Inferior parietal cortex (tissue), 1 donor: Measurements from ENCODE around the gene MBNL1.
A peak's percentile ranks its signal among the peaks of the same experiment; 100 is the strongest.

Experiments used
- DNase-seq: peaks from one replicate; pipeline ENCODE4 v3.0.0-alpha.2; 2016; ENCODE audit errors: extremely low spot score

MBNL1 gene

DNA sequence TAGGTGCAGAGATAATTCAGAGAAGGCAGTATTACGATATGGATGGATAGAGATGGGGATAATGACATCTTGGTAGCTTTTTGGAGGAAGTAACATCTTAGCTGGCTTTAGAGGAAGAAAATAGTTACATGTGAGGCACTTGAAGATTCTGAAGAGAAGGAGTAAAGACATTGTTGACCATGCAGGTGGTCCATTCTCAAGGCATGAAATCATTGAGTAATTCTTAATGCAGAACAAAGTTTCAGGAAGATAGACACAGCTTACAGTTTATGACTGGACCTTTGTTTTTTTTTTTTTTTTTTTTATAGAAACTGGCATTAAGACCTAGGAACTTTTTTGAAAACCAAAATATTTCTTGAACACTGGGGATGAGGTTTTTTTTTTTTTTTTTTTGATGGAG is 28.2 kb downstream of the MBNL1 start:
- DNase-seq = no peak

DNA sequence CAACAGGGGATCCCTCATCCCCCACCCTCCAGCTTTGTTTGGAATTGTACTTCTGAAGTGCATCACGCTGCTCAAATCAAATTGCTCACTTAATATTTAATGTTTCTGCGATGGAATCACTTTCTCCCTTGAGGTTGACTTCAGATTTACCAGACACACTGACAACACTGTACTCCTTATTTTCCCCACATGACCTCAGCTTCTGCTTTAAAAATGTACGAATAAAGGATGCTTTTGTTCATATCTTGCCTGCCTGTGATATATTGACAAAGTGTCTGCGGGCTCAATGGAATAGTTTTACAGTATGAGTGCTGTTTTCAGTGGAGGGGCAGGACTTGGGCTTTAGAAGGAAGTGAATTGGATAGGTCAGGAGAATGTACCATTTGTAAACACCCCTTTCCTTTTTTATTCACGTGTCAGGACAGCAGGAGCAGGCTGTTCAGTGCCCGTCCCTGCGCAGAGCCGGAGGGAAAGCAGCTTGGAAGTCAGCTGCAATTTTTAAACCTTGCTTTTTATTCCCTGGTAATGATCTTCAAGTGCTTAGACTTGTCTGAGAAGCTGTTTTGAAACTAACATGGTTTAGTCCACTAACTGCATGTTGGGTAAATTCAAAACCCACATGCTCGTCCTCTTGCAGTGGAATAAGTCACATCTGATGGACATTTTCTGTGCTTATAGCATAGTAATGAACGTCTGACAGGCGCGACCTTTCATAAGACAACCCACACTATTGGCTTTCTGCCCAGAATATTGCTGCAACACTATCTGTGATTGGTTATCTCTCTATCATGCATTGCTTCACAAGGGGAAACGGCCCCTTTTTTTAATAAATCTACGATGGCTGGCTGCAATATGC is 29.9 kb downstream of the MBNL1 start:
- peak; percentile 78 for DNase-seq

DNA sequence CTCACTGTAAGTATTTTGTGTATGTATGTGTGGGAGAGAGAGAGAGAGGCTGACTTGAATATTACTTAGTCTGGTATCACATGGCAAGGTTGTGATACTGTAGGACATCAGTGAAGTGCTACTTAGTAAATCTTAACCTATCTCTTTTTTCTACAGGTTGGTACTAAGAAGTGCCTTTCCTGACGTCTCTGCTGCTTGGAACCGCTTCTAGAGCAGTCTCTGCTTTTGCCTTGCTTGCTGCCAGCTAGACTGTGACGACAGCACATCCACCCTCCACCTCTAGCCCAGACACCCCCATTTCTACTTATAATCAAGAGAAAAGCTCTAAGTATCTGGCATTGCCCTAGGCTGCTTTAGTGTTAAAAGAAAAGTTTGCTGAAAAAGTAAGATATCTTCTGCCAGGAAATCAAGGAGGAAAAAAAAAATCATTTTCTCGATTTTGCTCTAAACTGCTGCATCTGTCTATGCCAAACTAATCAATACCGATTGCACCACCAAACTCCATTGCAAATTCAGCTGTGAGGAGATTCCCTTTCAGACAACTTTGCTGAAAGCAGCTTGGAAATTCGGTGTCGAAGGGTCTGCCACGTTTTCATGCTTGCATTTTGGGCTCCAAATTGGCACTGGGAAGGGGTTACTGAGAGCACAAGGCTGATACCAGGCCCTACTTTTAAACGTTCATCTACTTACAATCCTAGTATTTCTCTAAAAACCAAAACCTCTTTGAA is 30.7 kb downstream of the MBNL1 start:
- DNase-seq = no peak

DNA sequence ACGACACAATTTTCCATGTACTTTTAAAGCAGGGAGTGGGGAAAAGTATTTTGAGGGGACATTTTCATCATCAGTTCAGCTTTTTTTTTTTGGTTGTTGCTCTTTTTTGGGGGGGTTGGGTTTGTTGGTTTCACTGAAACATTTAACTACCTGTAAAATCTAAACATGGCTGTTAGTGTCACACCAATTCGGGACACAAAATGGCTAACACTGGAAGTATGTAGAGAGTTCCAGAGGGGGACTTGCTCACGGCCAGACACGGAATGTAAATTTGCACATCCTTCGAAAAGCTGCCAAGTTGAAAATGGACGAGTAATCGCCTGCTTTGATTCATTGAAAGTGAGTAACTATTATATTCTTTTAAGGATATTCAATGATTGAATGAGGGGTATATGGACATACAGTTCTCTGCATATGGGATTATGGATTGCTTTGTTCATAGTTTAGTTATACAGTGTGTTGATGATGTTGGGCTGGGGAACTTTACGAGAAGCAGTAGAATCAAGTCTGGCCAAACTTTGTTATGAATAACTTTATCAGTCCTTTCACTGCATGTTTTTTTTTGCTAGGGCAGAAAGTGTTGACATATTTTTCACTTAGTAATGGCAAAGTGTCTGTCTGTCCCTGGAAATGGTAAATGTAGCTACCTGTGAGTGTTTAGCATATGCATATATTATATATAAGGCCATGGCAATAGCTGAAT is 31.5 kb downstream of the MBNL1 start:
- DNase-seq = no peak

DNA sequence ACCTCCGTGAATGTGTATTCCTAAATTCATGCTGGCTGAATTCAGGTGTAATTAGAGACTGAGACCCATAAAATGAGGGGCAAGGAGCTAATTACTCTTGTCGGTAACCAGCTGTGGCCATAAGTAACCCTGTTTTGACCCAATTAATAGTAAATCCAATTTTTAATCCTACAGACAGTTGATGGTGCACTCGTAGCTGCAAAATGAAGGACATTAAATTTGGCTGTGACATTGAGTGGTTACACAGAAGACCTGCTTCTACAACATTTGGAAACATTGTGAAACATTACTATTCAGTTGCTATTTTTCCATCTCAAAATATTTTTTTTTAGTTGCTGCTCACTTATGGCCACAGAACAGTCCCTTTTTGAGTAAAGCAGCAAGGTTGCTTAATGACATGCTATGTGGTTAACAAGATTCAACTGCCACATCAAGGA is 33.0 kb downstream of the MBNL1 start:
- no peak for DNase-seq

DNA sequence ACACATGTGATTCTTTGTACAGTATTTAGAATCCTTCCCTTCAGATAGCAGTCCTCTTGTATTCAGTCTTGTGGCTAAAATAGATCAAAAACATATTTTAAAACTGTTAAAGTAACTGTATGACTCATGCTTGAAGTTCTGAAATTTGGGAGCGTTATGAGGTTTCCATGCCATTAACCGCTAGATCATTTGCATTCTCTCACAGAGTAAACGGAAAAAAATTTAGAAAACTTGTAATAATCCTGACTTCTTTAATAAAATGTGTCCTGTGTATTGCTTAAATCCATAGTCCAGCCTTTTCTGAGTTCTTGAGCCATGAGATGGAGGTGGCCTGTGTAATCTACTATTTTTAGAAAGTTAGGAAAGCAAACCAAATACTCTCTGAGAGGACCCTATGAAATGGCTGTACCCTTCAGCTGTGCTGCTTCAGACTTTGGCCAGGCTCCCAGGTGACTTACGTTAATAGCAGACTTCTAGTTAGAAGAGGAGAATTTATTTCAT is 33.8 kb downstream of the MBNL1 start:
- no peak for DNase-seq

DNA sequence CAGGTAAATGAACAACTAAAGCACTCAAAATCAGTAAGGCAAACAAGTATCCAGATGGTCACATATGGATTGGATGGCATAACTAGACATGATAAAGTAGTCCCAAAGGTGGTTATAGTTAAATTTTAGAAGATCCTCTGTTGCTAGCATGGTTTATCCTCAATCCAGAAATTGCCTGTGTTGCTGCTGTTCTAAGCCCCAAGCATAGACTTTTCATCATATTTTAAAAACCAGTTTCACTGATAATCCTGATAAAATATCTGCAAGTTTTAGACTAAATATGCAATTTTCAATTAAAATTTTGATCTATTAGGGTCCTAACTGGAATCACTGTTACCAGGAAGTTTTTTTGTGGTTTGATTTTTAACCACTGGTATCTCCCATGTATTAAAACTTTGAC is 35.4 kb downstream of the MBNL1 start:
- no peak for DNase-seq

DNA sequence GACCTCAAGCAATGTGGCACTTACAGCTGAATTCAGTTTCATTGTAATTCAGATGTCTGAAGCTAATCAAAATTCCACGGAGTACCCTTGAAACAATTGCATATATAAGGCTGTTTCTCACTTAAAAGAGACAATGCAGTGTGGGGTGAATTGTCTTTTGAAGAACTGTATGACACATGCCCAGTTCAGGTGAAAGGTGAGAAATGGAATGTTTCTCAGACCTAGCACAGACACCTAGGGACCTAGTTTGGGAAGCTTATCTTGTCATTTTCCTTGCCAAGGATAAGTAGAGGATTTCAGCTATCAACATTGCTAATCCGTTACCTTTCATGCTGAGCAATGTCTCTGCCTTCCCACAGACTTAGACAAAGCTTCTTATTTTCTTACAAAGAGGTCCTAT is 36.3 kb downstream of the MBNL1 start:
- no peak for DNase-seq

DNA sequence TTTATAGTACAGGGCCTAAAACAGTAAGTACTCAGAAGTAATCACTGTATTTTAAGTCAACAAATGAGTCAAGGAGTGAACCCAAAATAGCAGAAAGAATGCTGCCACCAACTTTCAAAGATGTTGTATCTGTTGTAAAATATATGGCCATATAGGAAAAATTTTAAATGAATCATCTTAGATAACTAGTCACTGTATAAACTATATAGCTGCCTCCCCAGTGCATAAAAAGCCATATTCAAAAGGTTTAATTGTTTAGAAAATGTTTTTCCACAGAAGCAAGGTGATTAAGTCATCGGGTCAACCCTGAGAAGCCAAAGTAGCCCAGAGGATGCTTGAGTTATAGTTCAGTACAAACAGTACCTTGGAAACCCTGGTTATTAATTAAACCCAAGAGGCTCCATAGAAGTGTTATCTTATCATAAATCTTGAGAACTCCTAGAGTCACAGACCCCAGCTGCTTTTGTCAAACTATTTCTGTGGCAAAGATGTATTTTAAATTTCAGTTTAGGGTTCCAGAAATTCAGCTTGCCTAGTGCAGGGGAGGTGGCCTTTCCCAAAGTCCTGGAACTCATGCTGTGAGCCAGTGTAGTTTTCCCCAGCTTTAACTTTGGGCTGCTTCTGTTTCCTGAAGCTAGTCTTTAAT is 39.2 kb downstream of the MBNL1 start:
- DNase-seq = no peak

DNA sequence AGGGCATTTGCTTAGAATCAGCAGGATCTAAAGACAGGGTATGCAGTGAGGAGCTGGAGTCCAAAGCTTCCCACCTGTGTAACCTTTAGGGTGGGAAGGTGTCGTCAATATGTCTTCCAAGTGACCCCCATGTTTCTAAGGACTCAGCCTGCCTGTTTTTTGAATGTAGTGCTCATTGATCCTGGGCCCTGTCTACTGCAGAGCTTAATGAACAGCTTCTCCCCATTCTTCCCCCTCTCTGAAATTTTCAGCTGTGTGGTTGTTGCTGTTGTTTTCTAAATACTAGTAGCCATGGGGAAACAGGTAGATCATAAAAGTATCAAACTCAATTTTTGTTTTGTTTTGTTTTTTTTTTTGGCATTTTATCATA is 39.7 kb downstream of the MBNL1 start:
- DNase-seq = no peak

DNA sequence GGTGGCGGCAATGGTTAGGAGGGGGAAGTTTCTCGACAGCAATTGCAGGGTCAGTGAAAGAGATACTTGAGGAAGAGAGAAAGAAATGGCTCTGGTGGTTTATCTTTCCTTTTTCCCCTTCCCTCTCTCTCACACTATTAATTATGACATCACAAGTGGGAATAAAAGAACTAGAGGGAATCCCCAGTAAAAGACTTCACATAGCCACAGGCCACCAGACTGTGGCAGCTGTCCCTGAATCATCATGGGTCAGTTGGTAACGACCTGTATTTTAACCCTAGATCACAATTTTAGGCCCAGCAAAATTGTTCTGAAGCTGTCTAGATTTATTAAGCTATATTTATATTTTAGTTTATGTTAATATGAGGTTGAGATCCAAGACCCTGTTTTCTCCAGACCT is 40.3 kb downstream of the MBNL1 start:
- DNase-seq = no peak

DNA sequence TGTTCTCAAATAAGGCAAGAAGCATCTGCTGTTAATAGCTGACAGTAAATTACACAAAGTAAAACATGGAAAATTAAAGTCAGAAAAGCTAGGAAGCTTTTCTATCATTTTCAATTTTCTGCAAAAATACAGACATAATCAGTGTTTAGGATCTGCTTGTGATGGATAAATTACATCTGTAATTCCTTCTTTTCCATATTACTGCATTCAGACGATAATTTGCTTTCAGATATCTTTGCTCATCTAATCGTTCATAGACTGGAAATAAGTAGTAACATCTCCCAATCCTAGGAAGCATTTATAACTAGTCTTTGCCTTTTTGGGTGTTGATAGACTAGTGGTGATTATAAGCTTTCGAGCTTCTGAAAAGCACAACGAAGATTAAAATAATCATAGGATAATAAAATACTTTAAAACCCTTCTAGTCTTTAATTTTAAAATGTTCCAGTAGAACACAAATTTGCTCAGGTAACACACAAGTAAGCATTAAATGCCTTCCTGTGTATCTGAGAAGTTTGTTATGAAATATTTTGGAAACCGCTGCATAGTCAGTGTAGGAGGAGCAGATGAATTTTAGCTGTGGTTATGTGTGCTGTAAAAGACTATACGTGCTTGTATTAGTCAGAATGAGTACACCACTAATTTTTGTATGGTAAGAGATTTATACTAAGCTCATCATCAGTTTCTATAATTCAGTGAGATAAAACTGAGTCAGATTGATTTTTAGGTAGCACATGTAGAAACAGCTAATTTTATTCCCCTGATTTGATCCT is 41.0 kb downstream of the MBNL1 start:
- no peak for DNase-seq

DNA sequence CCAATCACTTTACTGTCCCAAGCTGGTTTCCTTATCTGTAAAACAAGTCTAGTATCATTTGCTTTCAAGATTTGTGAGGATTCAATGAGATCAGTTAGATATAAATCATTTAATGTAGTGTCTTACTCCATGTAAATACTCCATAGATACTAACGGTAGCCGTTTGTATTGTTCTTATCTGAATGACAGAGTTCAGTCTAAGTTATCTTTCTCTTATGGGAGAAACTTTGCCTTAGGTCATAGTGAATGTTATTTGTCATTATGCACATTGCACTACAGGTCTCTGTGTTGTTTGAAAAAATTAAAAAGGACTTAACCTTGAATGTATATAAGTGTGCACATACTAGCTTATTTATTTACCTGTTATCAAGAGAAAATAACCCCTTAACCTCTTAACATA is 44.7 kb downstream of the MBNL1 start:
- DNase-seq = no peak

DNA sequence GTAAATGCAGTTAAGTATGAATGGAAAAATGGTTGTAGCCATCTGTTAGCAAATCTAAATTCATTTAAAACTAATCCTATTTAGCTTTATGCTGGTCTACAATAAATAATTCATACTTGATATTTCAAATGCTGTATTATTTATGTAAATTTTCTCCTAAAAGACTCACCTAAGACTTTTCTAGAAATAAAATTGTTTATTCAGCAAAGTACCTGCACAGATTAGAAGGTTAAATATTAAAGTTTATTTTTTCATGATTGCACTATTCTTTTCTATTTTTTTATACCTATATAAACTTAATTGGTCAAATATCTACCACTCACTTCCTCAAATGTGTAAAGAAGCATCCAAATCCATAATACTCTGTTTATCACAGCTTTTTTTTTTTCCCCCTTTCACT is 45.2 kb downstream of the MBNL1 start:
- DNase-seq = no peak

DNA sequence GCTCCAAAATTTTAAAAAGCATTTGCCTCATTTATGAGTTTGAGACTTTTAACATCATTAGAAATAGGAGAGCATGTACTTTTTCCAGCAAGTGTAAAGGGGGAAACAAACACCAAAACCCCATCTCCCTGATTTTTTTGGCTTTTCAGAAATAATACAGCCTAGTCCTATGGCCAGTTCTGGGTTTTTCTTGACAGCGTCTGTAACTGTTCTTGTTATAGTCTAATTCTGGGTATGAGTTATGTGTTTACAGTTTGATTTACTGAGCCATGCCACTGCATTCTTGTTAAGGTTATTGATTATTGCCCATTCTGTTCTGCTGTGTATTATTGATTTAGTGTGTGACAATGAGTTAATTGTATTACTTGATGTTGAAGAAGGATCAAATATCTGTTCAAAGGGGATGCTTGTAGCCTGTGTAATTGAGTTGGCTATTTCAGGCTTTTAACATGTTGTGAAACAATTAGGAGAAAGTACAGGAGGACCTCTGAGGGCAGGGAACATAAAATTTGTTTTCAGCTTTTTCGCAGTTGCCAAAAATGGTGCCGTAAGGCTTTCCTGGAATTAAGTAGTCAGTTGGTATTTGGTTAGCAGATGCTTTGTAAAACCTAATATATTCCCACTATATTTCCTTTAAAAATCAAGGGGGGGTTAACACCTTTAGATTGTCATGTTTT is 46.1 kb downstream of the MBNL1 start:
- no peak for DNase-seq

DNA sequence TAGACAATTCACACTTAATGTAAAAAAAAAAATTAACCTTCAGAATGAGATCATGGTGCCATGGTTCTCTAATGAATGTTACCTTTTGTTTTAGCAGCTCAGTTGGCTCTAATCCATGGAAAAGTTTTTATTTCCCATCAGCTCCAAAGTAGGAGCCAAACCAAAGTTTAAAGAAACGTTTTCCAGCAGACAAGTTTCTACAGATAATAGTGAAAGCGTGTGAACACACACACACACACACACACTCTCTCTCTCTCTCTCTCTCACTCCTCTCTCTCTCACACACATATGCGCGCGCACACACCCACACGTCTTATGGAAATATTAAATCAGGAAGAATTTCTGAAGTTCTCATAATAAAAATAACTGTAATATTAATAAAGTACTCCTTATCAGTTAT is 46.9 kb downstream of the MBNL1 start:
- no peak for DNase-seq

DNA sequence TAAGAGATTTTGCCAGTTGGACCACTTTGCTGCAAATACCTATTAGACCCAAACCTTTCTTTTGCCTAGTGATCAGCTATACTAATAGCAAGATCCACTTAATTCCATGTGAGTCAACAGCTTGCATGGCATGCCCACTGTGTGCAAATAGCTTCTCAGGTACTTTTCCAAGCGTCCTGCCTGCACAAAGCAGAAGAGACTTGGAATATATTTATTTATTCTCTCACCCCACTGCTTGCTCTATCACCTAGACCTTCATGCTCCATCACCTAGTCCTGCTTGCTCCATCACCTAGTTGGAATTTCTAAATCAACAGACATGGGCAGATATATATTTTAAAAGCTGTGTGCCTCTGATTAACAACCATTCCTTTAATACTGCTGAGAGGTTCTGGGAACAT is 47.6 kb downstream of the MBNL1 start:
- no peak for DNase-seq

DNA sequence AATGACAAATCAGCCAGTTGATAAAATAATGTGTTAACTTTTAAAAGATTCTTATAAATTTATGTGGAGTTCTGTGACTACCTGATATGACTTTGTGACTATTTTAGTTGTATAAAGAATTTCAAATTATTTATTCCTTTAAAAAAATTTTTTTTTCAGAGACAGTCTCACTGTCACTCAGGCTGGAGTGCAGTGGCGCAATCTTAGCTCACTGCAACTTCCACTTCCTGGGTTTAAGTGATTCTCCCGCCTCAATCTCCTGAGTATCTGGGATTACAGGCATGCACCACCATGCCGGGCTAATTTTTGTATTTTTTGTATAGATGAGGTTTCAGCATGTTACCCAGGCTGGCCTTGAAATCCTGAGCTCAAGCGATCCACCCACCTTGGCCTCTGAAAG is 48.5 kb downstream of the MBNL1 start:
- no peak for DNase-seq

DNA sequence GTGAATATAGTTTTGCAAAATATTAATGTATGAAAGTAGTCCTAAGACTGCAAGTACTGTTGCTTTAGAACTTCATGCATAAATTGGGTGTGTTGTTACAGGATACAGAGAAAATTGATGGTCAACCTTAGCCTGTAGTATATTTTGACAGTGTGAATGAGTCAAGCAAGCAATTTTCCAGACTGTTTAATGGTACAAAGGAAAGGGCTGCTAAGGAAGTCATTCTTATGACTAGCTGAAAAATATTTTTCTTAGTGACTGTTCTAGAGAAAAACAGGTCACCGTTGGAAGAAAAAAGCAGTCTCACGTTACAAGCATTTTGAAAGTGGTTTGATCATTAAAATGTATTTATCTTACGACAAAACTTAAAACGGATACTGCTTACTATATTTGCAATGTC is 49.2 kb downstream of the MBNL1 start:
- DNase-seq = no peak

DNA sequence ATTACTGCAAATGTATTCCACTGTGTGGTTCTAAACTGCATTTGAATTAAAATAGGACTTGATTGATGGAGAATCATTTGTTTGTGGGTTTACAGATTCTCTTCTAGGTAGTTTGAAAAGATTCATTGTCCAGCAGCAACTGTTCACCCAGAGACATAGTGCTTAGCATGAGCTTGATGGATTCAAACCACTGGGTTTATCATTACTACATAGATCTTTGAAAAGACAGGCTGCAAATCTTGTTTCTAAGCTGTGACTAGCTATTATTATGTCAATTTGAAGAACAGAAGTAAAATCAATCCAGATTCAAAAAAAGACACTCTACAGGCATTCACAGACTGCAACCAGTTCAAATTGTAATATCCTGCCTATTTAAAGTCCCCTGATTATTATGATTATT is 49.8 kb downstream of the MBNL1 start:
- no peak for DNase-seq

DNA sequence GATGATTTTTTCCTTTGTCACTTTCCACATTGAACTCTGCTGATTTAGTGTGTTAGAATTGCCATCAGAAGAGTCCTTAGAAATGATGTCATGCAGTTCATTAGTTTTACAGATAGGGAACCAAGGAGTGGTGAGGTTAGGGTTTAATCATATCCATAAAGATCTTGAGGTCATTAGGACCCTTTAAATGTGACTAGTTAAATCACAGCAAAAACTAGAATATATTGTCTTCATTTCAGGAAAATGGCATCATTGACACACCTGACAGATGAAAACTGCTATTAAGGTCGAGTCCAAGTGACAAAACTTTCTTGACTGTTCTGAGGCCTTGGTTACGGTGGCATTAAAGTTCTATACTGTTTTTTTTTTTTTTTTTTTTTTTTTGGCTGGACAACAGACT is 50.5 kb downstream of the MBNL1 start:
- no peak for DNase-seq
